GM11168 (cell line): ENCODE data around the gene CUL7.
"Not testable (repeated sequence)": the region's sequence is repeated elsewhere in the genome, so short reads cannot be mapped to it uniquely, and the experiment has no call there.

Experiments
- in situ Hi-C: fragments of 300-500 bp; cut with MboI; formaldehyde crosslinking; loops from one replicate; pipeline ENCODE4 v1.12.0; 2022; ENCODE audit warnings: low sequenced_read_pairs; ENCODE audit not compliant: unreplicated experiment

The CUL7 gene

DNA sequence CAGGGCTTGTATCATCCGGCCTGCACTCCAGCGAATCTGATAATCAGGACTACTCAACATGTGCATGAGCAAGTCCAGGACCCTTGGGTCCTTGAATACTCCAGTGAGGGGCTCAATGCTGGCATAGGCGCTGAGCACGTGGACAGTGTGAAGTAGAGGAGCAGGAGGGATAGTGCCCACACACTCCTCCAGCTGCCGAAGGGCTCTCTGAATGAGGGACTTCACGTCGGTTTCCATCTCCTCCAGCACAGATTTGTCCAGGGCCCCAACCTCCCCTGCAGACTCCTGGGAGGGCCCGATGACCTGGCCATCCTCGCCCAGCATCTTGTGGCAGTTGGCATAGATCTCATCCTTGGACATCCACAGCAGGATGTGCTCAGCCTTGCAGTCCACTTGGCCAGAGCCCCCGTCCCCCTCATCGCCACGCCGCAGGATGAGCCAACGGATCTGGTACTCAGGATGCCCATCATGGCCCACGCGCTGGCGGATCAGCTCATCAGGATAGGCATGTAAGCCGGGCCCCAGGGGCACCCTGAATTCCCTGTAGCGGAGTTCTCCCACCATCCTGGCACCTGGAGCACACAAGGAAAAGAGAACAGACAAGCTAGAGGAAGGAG is 1.3 kb downstream of the CUL7 start:
- in situ Hi-C loops = no loop called here

DNA sequence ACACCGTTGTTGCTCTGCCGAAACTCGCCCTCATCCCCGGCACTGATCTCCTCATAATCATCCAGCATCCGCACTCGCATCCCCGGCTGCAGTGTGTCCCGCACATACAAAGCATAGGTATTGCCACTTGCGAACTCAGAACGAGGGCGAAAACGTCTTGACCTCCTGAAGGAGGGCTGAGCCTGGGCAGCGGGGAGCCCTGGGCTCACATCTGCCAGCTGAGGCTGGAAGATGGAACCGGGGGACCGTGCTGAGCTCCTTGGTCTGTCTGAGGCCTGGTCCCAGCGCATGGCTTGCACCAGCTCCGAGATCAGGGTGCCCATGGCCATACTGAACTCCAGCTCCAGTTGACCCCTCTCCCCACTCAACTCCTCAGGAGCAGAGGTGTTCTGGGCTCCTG is 2.7 kb downstream of the CUL7 start:
- in situ Hi-C loops = no loop called here

GRCh38 chr6:43047998-43048397 is 5.7 kb downstream of the CUL7 start:
- in situ Hi-C loops = no loop called here

GRCh38 chr6:43045371-43045930 is 8.2 kb downstream of the CUL7 start:
- in situ Hi-C loops = no loop called here

- in situ Hi-C loops = no loop called here
Observed at GRCh38 chr6:43043310-43043709, 10.3 kb downstream of the CUL7 start.

DNA sequence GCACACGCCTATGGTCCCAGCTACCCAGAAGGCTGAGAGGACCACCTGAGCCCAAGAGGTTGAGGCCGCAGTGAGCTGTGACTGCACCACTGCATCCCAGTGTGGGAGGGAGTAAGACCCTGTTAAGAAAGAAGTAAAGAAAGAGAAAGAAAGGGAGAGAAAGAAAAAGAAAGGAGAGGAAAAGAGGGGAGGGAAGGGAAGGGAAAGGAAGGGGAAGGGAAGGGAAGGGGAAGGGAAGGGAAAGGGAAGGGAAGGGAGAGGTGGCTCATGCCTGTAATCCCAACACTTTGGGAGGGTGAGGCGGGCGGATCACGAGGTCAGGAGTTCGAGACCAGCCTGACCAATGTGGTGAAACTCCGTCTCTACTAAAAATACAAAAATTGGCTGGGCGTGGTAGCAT is 12.2 kb downstream of the CUL7 start:
- in situ Hi-C loops = not testable (repeated sequence)

DNA sequence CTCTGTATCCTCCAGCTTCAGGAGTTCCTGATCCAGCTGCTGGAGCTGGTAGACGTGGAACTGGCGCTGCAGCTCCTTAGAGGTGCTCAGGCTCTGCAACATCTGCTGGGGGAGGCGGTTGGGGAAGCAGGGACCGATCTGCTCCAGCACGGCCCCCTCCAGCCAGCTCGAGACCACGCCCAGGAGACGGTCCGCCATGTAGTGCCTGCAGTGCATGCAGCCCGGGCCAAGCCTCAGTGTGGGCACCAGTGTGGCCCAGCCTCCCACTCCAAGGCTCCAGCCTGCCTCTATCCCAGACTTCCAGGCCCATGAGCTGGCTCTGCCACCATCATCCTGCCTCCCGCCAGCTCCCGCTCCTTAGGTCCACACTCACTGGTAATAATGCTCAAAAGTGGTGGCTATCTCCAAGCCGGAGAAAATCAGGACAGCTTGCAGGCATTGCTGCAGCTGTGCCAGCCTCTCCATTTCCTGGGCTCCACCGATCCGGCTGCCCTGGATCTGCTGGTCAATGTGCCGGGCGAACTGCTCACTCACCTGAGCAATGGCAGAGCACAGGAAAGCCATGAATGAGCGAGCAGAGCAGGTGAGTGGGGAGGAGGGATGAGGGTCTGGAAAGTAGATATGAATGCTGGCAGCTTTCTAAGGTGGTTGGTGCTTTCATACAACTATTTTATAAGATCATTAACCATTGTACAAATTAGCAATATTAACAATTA is 13.0 kb downstream of the CUL7 start:
- in situ Hi-C loops = no loop called here

- in situ Hi-C loops = no loop called here
Observed at GRCh38 chr6:43038727-43039126, 14.9 kb downstream of the CUL7 start.

GRCh38 chr6:43037706-43038105 is 15.9 kb downstream of the CUL7 start:
- in situ Hi-C loops = no loop called here

DNA sequence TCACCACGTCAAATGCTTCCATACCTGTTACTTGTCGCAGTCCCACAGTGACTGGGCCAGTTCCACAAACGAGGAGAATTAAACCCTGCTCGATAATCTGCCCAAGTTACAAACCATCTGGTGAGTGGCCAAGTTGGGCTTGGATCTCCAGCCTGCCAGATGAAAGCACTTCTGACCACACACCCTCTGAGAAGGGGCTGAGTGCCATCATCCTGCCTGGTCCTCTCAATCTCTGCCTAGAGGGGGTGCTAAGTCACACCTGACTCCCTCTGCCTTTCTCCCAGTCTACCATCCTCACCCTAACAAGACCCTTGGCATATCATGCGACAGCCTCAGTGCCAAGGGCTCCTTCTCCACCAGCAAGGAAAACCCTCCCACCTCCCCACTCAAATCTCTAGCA is 16.5 kb downstream of the CUL7 start:
- in situ Hi-C loops = no loop called here

- in situ Hi-C loops = no loop called here
Observed at GRCh38 chr6:43036712-43037111, 16.9 kb downstream of the CUL7 start.

DNA sequence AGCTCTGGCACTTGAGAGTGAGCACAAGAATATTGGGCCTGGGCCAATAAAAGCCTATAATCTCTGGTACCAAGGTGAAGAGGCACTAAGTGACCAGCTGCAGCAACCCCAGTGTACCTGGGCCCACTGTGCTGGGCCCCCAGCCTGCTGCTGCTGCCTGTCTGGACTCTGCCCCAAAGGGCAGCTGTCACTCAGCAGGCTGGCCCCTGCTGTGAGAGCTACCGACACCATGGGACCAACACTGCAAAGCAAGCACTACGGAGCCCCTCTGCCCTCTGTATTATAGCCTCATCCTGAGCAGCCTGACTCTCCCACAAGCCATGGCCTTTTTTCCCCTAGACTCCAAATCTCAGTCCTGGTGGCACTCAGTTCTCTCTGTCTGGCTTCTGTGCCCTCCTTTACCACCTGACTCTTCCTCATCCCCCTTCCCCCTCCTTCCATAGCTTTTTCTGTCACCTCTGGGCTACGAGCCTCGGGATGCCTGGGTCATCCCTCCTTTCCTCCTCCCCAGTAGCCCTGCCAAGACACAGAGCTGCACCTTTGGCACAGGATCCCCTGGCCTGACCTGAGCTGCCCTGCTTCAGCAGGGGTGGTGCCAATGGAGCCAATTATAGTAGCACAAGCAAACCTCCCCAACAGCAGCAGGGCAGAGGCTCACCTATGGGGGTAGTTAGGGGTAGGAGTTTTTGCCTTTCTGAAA is 18.0 kb downstream of the CUL7 start:
- in situ Hi-C loops = no loop called here

- in situ Hi-C loops = no loop called here
Observed at GRCh38 chr6:43034190-43034525, 19.5 kb downstream of the CUL7 start.

- in situ Hi-C loops = no loop called here
Observed at GRCh38 chr6:43033496-43034189, 20.0 kb downstream of the CUL7 start.

- in situ Hi-C loops = no loop called here
Observed at GRCh38 chr6:43032326-43032725, 21.3 kb downstream of the CUL7 start.

- in situ Hi-C loops = no loop called here
Observed at GRCh38 chr6:43029120-43029519, 24.5 kb downstream of the CUL7 start.

DNA sequence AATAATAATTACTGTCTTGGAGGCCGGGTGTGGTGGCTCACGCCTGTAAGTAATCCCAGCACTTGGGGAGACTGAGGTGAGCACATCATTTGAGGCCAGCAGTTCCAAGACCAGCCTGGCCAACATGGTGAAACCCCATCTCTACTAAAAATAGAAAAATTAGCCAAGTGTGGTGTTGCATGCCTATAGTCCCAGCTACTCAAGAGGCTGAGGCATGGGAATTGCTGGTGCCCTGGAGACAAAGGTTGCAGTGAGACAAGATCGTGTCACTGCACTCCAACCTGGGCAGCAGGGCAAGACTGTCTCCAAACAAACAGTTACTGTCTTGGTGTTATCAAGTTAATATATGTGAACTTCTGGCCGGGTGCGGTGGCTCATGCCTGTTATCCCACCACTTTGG is 27.3 kb downstream of the CUL7 start:
- in situ Hi-C loops = no loop called here

- in situ Hi-C loops = no loop called here
Observed at GRCh38 chr6:43024436-43024835, 29.2 kb downstream of the CUL7 start.

DNA sequence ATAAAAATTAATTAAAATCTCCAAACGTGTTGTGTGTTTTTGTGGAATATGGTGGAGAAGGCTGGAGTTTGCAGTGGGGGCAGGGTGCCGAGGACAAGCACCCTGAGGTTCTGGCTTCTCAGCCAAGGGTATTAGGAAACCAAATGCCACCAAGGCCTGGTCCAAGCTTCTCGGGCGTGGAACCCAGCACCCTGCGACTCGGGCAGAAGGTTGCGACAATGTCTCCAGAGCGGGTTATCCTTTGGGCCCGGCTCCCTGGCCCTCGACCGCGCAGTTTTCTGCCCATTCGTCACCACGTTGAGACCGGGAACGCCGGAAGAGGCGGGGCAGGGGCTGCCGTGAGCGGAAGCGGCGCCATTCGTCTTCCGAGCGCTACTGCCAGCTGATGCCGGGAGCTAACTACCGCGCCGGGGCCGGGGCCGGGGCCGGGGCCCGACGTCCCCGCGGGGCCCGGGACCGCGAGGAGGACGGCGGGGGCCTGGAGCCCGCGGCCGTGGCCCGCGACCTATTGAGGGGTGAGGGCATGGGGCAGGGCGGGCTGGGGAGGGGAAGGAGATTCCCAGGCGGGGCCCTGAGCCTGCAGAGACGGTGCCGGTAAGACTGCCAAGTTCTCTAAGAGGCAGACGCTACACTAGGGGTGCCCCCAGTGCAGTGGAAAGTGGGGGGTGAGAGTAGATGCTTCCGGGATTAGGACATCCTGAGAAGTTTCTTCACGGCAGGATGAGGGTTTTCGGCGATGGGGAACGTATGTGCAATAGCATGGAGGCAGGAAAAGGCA is 32.2 kb downstream of the CUL7 start, which contains the start of gene RRP36:
Gene RRP36 (plus strand): TSS at position 354 of the 778 bp plus-strand sequence. CDS start 32 bp downstream, at position 386.
- in situ Hi-C loops = no loop called here

DNA sequence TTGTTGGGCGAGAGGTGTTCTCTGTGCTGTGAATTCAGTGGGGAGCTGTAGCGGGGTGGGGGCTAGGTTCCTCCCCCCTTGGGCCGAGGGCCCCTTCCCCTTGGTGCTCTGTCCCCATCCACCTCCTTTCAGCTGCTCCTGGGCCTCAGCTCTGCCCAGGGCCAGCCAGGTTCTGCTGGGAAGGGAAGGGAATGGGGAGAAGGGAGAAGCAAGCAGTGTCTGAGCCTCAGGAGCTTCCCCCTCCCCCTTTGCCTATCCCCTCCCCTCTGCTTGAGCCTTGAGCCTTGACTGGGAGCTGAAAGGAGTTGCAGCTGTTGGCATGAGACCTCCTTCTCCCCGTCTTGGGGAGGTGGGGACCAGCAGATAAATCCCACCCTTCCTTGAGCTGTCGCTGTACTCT is 32.8 kb downstream of the CUL7 start:
- in situ Hi-C loops = no loop called here
